OCI-LY1 (cell line): ENCODE measurements around the gene IGFN1.

Source experiments
- CTCF ChIP-seq: fragments of 200-600 bp; sonication (generic), shearing (Covaris generic); IDR thresholded peaks from 2 replicates; pipeline ENCODE4 v1.5.1; 2017; ENCODE audit warnings: mild to moderate bottlenecking, antibody characterized with exemption, low read length, moderate library complexity, mixed read lengths
- EZH2 ChIP-seq: fragments of 200-600 bp; sonication (generic), shearing (Covaris generic); IDR thresholded peaks from 2 replicates; pipeline ENCODE4 v1.8.0; 2017; ENCODE audit warnings: borderline replicate concordance, mixed run types, mild to moderate bottlenecking, antibody characterized with exemption, low read length, moderate library complexity, mixed read lengths

GRCh38 chr1:201223852-201224665 lies 33.4 kb downstream of the IGFN1 start:
- TF ChIP-seq CTCF: no peak
- TF ChIP-seq EZH2: no peak
